OCI-LY3 (cell line): ENCODE data around the gene FBRSL1.

ENCODE experiments used
- H2AFZ ChIP-seq: fragments of 200-600, 300-600 bp; shearing (Covaris generic); 2 replicates; pipeline ENCODE4 v1.6.0; 2014; ENCODE audit warnings: antibody characterized with exemption, low read depth, low read length
- H3K27ac ChIP-seq: fragments of 200-600, 300-600 bp; sonication (generic); 2 replicates; pipeline ENCODE4 v1.5.1; 2014; ENCODE audit warnings: mild to moderate bottlenecking, low read length, moderate library complexity, mixed read lengths
- H3K27me3 ChIP-seq: fragments of 200-600, 300-600 bp; sonication (generic); 2 replicates; pipeline ENCODE4 v1.6.1; 2014; ENCODE audit warnings: low read depth, low read length, mixed read lengths
- H3K36me3 ChIP-seq: fragments of 200-600, 300-600 bp; sonication (generic); replicated peaks from 2 replicates; pipeline ENCODE3; 2014; ENCODE audit warnings: low read depth, low read length, mixed read lengths
- H3K4me1 ChIP-seq: fragments of 300-600, 200-600 bp; sonication (generic); 2 replicates; pipeline ENCODE4 v1.6.1; 2014; ENCODE audit warnings: low read length, mixed read lengths
- H3K4me2 ChIP-seq: fragments of 200-600, 300-600 bp; sonication (generic); 2 replicates; pipeline ENCODE4 v1.6.1; 2014; ENCODE audit warnings: low read length, mixed read lengths
- H3K4me3 ChIP-seq: fragments of 300-600, 200-600 bp; sonication (generic); 2 replicates; pipeline ENCODE4 v1.5.1; 2014; ENCODE audit warnings: antibody characterized with exemption, mild to moderate bottlenecking, low read length, moderate library complexity
- H3K79me2 ChIP-seq: fragments of 300-600, 200-600 bp; shearing (Covaris generic); 2 replicates; pipeline ENCODE4 v1.6.1; 2014; ENCODE audit warnings: mild to moderate bottlenecking, low read length, mixed read lengths
- H3K9ac ChIP-seq: fragments of 300-600, 200-600 bp; shearing (Covaris generic); 2 replicates; pipeline ENCODE4 v1.6.0; 2014; ENCODE audit warnings: mild to moderate bottlenecking, low read length, moderate library complexity
- H3K9me3 ChIP-seq: fragments of 200-600, 300-600 bp; shearing (Covaris generic); 2 replicates; pipeline ENCODE4 v1.6.1; 2014; ENCODE audit warnings: low read length, mixed read lengths; ENCODE audit not compliant: insufficient read depth
- H4K20me1 ChIP-seq: fragments of 200-600, 300-600 bp; sonication (generic); 2 replicates; pipeline ENCODE4 v1.6.1; 2016; ENCODE audit warnings: low read length, mixed read lengths; ENCODE audit not compliant: insufficient read depth
- CTCF ChIP-seq: fragments of 200-600, 300-600 bp; sonication (generic); IDR thresholded peaks from 2 replicates; pipeline ENCODE4 v1.5.1; 2014; ENCODE audit warnings: antibody characterized with exemption, low read length, low read depth
- EZH2phosphoT487 ChIP-seq: fragments of 200-600 bp; shearing (Covaris generic); IDR thresholded peaks from 2 replicates; pipeline ENCODE4 v1.6.1; 2018; ENCODE audit warnings: antibody characterized with exemption, mixed run types, low read depth

Gene FBRSL1

DNA sequence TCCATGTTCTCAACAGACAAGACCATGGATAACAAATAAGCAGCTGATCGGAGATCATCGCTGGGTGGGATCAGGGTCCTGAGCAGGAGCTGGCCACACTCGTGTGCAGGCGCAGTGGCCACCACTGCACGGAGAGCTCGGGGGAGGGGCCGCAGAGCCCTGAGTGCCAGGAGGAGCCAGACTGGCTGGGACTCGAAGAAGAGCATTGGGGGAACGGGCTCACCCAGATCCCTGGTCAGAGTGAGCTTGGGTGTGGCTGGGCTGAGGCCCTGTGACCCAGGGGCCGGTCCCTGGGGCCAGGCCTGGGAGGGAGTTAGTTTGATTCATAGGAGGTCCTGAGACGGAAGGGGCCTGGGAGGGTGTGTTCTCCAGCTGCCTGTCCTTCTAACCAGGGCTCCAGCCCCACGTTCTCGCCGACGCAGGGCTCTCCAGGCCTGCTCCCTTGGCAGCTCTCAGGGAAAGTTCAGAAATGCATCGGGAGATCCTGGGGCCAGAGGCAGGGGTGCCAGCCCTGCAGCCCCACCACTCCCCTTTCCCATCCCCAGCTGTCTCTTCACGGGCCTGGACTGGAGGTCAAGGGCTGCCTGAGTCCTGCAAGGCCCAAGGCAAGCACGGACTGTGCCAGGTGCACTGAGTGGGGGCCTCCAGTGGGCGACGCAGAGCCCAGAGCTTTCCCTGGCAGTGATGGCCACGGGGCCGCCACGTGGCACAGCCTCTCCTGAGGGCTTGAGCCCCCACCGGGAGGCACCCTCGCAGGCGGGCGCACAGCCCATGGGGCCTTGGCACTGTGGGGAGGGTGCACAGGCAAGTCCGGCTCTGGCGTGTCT is 48.1 kb downstream of the FBRSL1 start:
- no peaks in the 10 kb centered on the region for H4K20me1 ChIP-seq
- no peaks in the 10 kb centered on the region for H3K27me3 ChIP-seq
- no peaks in the 10 kb centered on the region for H3K4me1 ChIP-seq
- no peak overlapping the region for H3K4me3 ChIP-seq
- H3K4me2 ChIP-seq = no peak overlapping the region
- H3K36me3 ChIP-seq = no peaks in the 10 kb centered on the region
- H2AFZ ChIP-seq = no peak overlapping the region
- no peaks in the 10 kb centered on the region for H3K79me2 ChIP-seq
- TF ChIP-seq EZH2phosphoT487 (no peak), CTCF (no peak)
- no peaks in the 10 kb centered on the region for H3K9me3 ChIP-seq
- H3K9ac ChIP-seq = no peak overlapping the region
- no peak overlapping the region for H3K27ac ChIP-seq

- TF ChIP-seq CTCF (no peak), EZH2phosphoT487 (no peak)
- H2AFZ ChIP-seq = no peak overlapping the region
- H3K4me3 ChIP-seq = no peak overlapping the region
- no peaks in the 10 kb centered on the region for H3K27me3 ChIP-seq
- no peak overlapping the region for H3K27ac ChIP-seq
- no peaks in the 10 kb centered on the region for H3K79me2 ChIP-seq
- no peaks in the 10 kb centered on the region for H4K20me1 ChIP-seq
- no peak overlapping the region for H3K4me2 ChIP-seq
- H3K36me3 ChIP-seq = no peaks in the 10 kb centered on the region
- no peak overlapping the region for H3K9ac ChIP-seq
- no peaks in the 10 kb centered on the region for H3K4me1 ChIP-seq
- no peaks in the 10 kb centered on the region for H3K9me3 ChIP-seq
These were observed 48.7 kb downstream of the FBRSL1 start for GRCh38 chr12:132538663-132538990.

DNA sequence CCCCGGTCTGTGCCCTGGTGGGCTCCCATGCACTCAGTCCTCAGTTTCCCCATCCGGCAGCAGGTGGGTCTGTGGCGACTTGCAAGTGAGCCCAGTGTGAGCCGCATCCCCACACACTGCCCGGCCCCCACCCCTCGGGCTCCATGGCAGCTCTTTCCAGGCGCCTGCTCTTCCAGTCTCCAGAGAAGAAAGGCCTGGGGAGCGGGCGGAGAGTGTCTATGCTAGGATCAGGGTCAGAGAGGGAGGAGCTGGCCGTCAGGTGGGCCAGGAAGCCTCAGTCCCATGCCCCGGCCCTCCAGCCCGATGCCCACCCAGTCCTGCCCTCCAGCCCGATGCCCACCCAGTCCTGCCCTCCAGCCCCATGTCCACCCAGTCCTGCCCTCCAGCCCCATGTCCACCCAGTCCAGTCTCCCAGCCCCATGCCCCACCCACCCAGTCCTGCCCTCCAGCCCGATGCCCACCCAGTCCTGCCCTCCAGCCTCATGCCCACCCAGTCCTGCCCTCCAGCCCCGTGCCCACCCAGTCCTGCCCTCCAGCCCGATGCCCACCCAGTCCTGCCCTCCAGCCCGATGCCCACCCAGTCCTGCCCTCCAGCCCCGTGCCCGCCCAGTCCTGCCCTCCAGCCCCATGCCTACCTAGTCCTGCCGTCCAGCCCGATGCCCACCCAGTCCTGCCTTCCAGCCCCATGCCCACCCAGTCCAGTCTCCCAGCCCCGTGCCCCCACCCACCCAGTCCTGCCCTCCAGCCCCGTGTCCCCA is 49.2 kb downstream of the FBRSL1 start:
- no peak overlapping the region for H3K4me2 ChIP-seq
- no peaks in the 10 kb centered on the region for H4K20me1 ChIP-seq
- no peaks in the 10 kb centered on the region for H3K9me3 ChIP-seq
- no peak overlapping the region for H2AFZ ChIP-seq
- H3K79me2 ChIP-seq = no peaks in the 10 kb centered on the region
- no peak overlapping the region for H3K4me3 ChIP-seq
- H3K9ac ChIP-seq = no peak overlapping the region
- H3K4me1 ChIP-seq = no peaks in the 10 kb centered on the region
- TF ChIP-seq CTCF (no peak), EZH2phosphoT487 (no peak)
- H3K36me3 ChIP-seq = no peaks in the 10 kb centered on the region
- no peak overlapping the region for H3K27ac ChIP-seq
- no peaks in the 10 kb centered on the region for H3K27me3 ChIP-seq

GRCh38 chr12:132540436-132540835 is 50.5 kb downstream of the FBRSL1 start:
- no peak overlapping the region for H3K27ac ChIP-seq
- no peaks in the 10 kb centered on the region for H3K4me1 ChIP-seq
- H3K4me2 ChIP-seq = no peak overlapping the region
- no peak overlapping the region for H3K9ac ChIP-seq
- H3K27me3 ChIP-seq = no peaks in the 10 kb centered on the region
- no peak overlapping the region for H3K4me3 ChIP-seq
- no peaks in the 10 kb centered on the region for H3K79me2 ChIP-seq
- no peak overlapping the region for H2AFZ ChIP-seq
- no peaks in the 10 kb centered on the region for H4K20me1 ChIP-seq
- no peaks in the 10 kb centered on the region for H3K9me3 ChIP-seq
- TF ChIP-seq CTCF = no peak
- no peak for TF ChIP-seq EZH2phosphoT487
- H3K36me3 ChIP-seq = no peaks in the 10 kb centered on the region
